PC-3 (cell line): ENCODE results near the gene PTPA. TPM values are rescaled to one million over a fixed set of nuclear protein-coding genes. Genes with fewer than 3 reads are reported as not detected.

Experiments
- ATAC-seq: fragments of 200-7000 bp; cut with Tn5 transposase; 2 replicates; pipeline ENCODE4 v1.9.1; 2020; ENCODE audit warnings: mild to moderate bottlenecking, moderate library complexity
- BruUV-seq: library from RNA; stranded (reverse); fragments of 400-500 nt; replicated peaks from 2 replicates; lab custom pipeline; 2021; lab: Mats Ljungman, UMichigan
- CTCF ChIA-PET: fragments of 300-600 bp; sonication (Branson Sonifier 250); formaldehyde crosslinking; loops from one replicate; lab custom pipeline; 2022; ENCODE audit warnings: antibody characterized with exemption; lab: Charles Lee
- POLR2A ChIA-PET: fragments of 300-600 bp; sonication (Branson Sonifier 250); formaldehyde crosslinking; loops from one replicate; lab custom pipeline; 2022; ENCODE audit warnings: antibody characterized with exemption; ENCODE audit not compliant: unreplicated experiment; lab: Charles Lee
- DNase-seq: peaks from one replicate; pipeline ENCODE4 v3.0.0-alpha.2; 2015
- H2AFZ ChIP-seq: fragments of 300-600 bp; sonication (generic); 2 replicates; pipeline ENCODE4 v1.6.0; 2016; ENCODE audit warnings: antibody characterized with exemption, low read length
- H3F3A ChIP-seq: fragments of 300-600 bp; sonication (generic); one replicate; pipeline ENCODE4 v1.6.0; 2017; ENCODE audit warnings: antibody characterized with exemption, low read length, control low read depth, mild to moderate bottlenecking; ENCODE audit not compliant: unreplicated experiment
- H3K27ac ChIP-seq: fragments of 300-600 bp; sonication (generic); 2 replicates; pipeline ENCODE4 v1.5.1; 2016; ENCODE audit warnings: mild to moderate bottlenecking, low read length
- H3K27me3 ChIP-seq: fragments of 300-600 bp; sonication (generic); 2 replicates; pipeline ENCODE4 v1.6.1; 2016; ENCODE audit warnings: low read length, mixed read lengths
- H3K36me3 ChIP-seq: fragments of 300-600 bp; sonication (generic); 2 replicates; pipeline ENCODE4 v1.6.1; 2016; ENCODE audit warnings: low read depth, mixed run types, low read length, mixed read lengths
- H3K4me1 ChIP-seq: fragments of 300-600 bp; sonication (generic); 2 replicates; pipeline ENCODE4 v1.5.1; 2016; ENCODE audit warnings: low read length; ENCODE audit not compliant: insufficient read depth
- H3K4me2 ChIP-seq: fragments of 300-600 bp; sonication (generic); 2 replicates; pipeline ENCODE4 v1.6.0; 2016; ENCODE audit warnings: low read length
- H3K4me3 ChIP-seq: fragments of 300-600 bp; sonication (generic); 2 replicates; pipeline ENCODE4 v1.5.1; 2016; ENCODE audit warnings: mild to moderate bottlenecking, low read length, mixed read lengths
- H3K79me2 ChIP-seq: fragments of 300-600 bp; sonication (generic); 2 replicates; pipeline ENCODE4 v1.6.1; 2017; ENCODE audit warnings: low read length, mixed read lengths
- H3K9ac ChIP-seq: fragments of 300-600 bp; sonication (generic); 2 replicates; pipeline ENCODE4 v1.6.0; 2016; ENCODE audit warnings: mild to moderate bottlenecking, low read length
- H3K9me2 ChIP-seq: fragments of 300-600 bp; sonication (generic); replicated peaks from 2 replicates; pipeline ENCODE4 v1.6.1; 2016; ENCODE audit warnings: mixed run types, low read length, mixed read lengths
- H3K9me3 ChIP-seq: fragments of 300-600 bp; sonication (generic); 2 replicates; pipeline ENCODE4 v1.6.1; 2016; ENCODE audit warnings: low read length, mixed read lengths
- H4K20me1 ChIP-seq: fragments of 300-600 bp; sonication (generic); 2 replicates; pipeline ENCODE4 v1.6.1; 2016; ENCODE audit warnings: low read length, mixed read lengths
- EZH2 ChIP-seq: fragments of 300-600 bp; sonication (generic); IDR thresholded peaks from one replicate; pipeline ENCODE4 v1.6.1; 2017; ENCODE audit warnings: antibody characterized with exemption, mild to moderate bottlenecking, low read length; ENCODE audit not compliant: unreplicated experiment
- EZH2phosphoT487 ChIP-seq: fragments of 300-600 bp; sonication (generic); IDR thresholded peaks from 2 replicates; pipeline ENCODE4 v1.6.1; 2018; ENCODE audit warnings: mild to moderate bottlenecking, antibody characterized with exemption, low read length, borderline replicate concordance
- intact Hi-C: fragments of 100-400 bp; cut with micrococcal nuclease; formaldehyde crosslinking; loops from 2 replicates; pipeline ENCODE4 v1.9.0; 2023
- total RNA-seq: library from RNA; depleted of rRNA; stranded (reverse); fragments of >200 nt; gene quantifications from 2 replicates; pipeline ENCODE4 v1.2.3, GENCODE V29; 2014
- TF ChIP-seq, protein P1 (sequence below): fragments of 300-600 bp; sonication (generic); conservative IDR thresholded peaks from 2 replicates; pipeline ENCODE4 v1.5.1; 2017; ENCODE audit warnings: antibody characterized with exemption, low read depth, mild to moderate bottlenecking, low read length

PTPA gene
- total RNA-seq, 1 experiment from 2014 or later = 138 TPM

DNA sequence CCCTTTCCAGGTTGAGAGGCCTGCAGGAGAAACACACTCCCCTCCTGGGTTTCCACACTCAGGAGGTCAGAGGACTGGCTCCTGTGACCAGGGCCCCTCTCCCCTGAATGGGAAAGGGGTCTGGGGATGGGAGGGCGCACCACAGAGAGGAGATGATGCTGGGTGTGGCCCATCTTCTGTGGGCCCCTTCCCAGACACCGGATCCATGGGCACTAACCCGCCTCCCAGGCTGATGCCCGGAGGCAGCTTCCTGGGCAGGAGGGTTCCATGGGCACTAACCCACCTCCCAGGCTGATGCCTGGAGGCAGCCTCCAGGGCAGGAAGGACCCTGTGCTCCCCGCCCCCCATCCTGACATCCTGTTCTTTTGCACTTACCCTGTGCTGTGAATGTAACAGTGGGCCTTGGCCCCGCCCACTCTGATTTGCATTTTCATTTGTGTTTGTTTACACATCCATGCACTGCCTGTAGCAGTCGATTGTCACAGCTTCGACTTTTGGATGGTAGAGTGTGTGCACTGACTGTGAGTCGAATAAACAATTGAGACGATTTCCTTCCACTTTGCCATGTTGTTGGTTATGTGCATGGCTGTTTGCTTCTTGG, 39.6 kb upstream of the PTPA start:
- Histone ChIP-seq H3K27me3 (no peaks in the 10 kb centered on the region), H3K9me2 (no peaks in the 10 kb centered on the region), H3K4me3 (no peak overlapping the region), H3K4me1 (no peaks in the 10 kb centered on the region), H3K36me3 (no peaks in the 10 kb centered on the region), H3K4me2 (no peak overlapping the region), H2AFZ (no peak overlapping the region), H3K27ac (no peak overlapping the region), H3K9me3 (no peaks in the 10 kb centered on the region), H3F3A (no peaks in the 10 kb centered on the region), H4K20me1 (no peaks in the 10 kb centered on the region), H3K79me2 (no peaks in the 10 kb centered on the region), H3K9ac (no peak overlapping the region)
- CTCF ChIA-PET = no interaction called here
- DNase-seq = no peak
- no peak for ATAC-seq
- POLR2A ChIA-PET = interaction anchor here (0.7 kb wide), 1 partner anchor 10 kb away, joined by 20 read pairs; no protein-coding TSS in a partner anchor
- TF ChIP-seq EZH2 = no peak
- TF ChIP-seq, protein P1, sequence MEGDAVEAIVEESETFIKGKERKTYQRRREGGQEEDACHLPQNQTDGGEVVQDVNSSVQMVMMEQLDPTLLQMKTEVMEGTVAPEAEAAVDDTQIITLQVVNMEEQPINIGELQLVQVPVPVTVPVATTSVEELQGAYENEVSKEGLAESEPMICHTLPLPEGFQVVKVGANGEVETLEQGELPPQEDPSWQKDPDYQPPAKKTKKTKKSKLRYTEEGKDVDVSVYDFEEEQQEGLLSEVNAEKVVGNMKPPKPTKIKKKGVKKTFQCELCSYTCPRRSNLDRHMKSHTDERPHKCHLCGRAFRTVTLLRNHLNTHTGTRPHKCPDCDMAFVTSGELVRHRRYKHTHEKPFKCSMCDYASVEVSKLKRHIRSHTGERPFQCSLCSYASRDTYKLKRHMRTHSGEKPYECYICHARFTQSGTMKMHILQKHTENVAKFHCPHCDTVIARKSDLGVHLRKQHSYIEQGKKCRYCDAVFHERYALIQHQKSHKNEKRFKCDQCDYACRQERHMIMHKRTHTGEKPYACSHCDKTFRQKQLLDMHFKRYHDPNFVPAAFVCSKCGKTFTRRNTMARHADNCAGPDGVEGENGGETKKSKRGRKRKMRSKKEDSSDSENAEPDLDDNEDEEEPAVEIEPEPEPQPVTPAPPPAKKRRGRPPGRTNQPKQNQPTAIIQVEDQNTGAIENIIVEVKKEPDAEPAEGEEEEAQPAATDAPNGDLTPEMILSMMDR = no peak
- TF ChIP-seq EZH2phosphoT487 = no peak
- no TSS peak for BruUV-seq
- intact Hi-C loops = no loop called here

DNA sequence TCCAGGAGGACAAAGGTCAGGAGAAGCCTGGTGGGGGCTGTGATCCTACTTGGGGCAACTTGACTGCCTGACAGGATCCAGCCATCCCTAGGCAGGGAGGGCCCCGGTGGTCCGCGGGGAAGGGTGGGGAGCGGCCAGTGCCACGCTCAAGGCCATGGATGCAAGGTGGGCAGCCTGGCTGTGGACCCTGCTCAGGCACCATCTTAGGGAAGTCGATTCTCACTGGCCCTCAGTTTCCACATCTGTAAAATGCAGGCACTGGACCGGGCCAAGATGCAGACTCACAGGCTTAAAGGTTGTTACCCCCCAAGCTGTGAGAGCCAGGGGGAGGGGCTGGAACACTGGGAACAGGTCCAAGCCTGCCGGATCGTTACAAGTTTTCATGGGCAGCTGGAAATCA, 39.0 kb upstream of the PTPA start:
- Histone ChIP-seq H4K20me1 (no peaks in the 10 kb centered on the region), H3K9me3 (no peaks in the 10 kb centered on the region), H3K36me3 (no peaks in the 10 kb centered on the region), H3K79me2 (no peaks in the 10 kb centered on the region), H3K9me2 (no peaks in the 10 kb centered on the region), H3K27me3 (no peaks in the 10 kb centered on the region), H3K4me2 (no peak overlapping the region), H3F3A (no peaks in the 10 kb centered on the region), H3K9ac (no peak overlapping the region), H3K4me1 (no peaks in the 10 kb centered on the region), H3K4me3 (no peak overlapping the region), H3K27ac (no peak overlapping the region), H2AFZ (no peak overlapping the region)
- TF ChIP-seq EZH2 = no peak
- TF ChIP-seq, protein P1 = no peak
- TF ChIP-seq EZH2phosphoT487 = no peak
- ATAC-seq = no peak
- DNase-seq = no peak
- POLR2A ChIA-PET = interaction anchor here (0.5 to 0.7 kb wide), 2 partner anchors 9 to 95 kb away, joined by 20 to 28 read pairs; no protein-coding TSS in a partner anchor
- intact Hi-C loops = no loop called here
- CTCF ChIA-PET = no interaction called here
- no TSS peak for BruUV-seq

DNA sequence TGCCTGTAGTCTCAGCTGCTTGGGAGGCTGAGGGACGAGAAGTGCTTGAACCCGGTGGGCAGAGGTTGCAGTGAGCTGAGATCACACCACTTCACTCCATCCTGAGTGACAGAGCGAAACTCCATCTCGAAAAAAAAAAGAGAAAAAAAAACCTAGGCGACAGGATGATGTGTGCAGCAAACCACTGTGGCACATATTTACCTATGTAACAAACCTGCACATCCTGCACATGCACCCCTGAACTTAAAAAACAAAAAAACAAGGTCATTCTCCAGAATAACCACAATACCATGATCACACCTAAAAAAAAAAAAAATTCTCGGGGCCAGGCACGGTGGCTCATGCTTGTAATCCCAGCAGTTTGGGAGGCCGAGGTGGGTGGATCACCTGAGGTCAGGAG, 37.8 kb upstream of the PTPA start:
- H3F3A ChIP-seq = no peaks in the 10 kb centered on the region
- H3K9me3 ChIP-seq = no peaks in the 10 kb centered on the region
- no peaks in the 10 kb centered on the region for H3K79me2 ChIP-seq
- DNase-seq (no peak), ATAC-seq (no peak)
- no peak overlapping the region for H3K4me3 ChIP-seq
- H3K4me1 ChIP-seq = no peaks in the 10 kb centered on the region
- TF ChIP-seq, protein P1 = no peak
- no peak for TF ChIP-seq EZH2phosphoT487
- no peak for TF ChIP-seq EZH2
- no peak overlapping the region for H3K9ac ChIP-seq
- H4K20me1 ChIP-seq = no peaks in the 10 kb centered on the region
- ChIA-PET CTCF (interaction anchor here (0.6 kb wide), 1 partner anchor 12 kb away, joined by 6 read pairs; no protein-coding TSS in a partner anchor), POLR2A (no interaction called here)
- no peak overlapping the region for H3K27ac ChIP-seq
- H3K4me2 ChIP-seq = no peak overlapping the region
- no peaks in the 10 kb centered on the region for H3K9me2 ChIP-seq
- BruUV-seq = no TSS peak
- H3K27me3 ChIP-seq = no peaks in the 10 kb centered on the region
- intact Hi-C loops = no loop called here
- no peaks in the 10 kb centered on the region for H3K36me3 ChIP-seq
- H2AFZ ChIP-seq = no peak overlapping the region
